GM18909 (cell line): ENCODE data around the gene BICC1.

Source experiments
- ATAC-seq: cut with Tn5 transposase; IDR thresholded peaks from one replicate; pipeline ENCODE4 v1.9.1; 2021; ENCODE audit warnings: mild to moderate bottlenecking; ENCODE audit not compliant: unreplicated experiment, poor library complexity

Gene BICC1

DNA sequence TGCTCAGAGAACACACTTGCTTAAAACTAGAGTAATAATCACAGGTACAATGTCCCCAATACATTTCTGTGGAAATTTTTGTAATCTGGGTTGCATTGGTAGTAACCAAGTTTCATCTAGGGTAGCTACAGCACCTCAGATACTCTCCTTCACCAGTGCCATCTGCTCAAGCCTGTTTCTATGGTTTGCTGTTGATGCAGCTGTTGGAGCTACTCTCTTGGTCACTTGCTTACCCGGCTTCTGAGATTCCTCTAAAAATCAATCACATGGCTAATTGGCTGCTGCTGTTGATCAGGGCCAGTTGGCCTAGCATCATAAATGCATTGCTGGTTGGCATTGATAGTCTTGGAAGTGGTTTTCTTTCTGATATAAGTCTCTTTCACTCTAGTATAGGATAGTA lies 220.8 kb downstream of the BICC1 start:
- no peak for ATAC-seq

DNA sequence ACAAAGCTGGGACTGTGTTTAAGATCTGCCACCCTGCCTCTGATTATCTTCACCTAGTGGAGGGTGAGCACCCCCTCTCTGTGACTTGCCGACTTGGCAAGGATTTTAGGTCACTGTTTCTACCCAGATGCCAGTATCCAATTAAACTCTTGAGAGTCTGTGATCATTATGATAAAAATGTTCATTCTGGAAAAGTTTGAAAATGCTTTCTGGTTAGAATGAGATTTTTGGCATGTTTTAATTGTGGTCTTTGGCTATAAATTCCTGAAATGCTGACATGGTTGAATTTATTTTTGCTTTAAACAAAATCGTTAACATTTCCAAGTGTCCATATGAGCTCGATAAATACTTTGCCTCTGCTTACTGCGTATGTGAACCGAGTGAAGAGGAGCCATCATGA lies 221.4 kb downstream of the BICC1 start:
- no peak for ATAC-seq

DNA sequence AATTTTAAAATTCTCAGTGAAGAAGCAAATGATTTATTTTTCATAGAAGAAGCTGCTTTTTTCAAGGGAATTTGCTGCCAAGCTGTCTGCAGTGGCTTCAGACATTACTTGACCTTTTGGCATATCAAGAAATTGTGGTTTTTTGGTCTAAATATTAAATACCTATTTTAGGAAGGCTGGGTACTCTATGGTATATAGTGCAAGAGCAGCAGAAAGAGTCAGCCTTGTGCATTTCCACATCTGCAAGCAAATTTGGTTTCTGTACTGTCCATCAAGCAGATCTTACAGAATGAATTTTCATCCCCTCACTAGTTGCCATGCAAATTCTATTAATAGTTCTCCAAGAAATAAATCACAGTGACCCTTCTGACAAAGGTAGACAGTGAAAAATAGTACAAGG lies 222.0 kb downstream of the BICC1 start:
- no peak for ATAC-seq

DNA sequence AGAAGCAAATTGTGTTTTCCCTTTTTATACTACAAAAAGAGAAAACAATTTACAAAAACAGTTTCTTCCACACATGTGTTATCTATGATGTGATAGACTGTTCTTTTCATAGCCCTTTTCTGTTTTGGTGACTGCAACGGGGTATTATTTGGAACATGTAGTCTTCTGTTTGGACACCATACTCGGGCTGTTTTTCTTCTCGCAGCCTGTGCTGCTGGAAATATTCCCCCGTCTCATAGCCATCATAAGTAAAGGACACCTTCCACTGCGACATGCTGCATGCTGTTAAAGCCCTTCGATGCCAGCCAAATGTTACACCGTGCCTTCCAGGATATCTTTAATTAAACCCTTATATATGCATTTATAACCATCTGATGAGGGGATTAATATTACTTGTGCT lies 222.4 kb downstream of the BICC1 start:
- ATAC-seq, result no peak

DNA sequence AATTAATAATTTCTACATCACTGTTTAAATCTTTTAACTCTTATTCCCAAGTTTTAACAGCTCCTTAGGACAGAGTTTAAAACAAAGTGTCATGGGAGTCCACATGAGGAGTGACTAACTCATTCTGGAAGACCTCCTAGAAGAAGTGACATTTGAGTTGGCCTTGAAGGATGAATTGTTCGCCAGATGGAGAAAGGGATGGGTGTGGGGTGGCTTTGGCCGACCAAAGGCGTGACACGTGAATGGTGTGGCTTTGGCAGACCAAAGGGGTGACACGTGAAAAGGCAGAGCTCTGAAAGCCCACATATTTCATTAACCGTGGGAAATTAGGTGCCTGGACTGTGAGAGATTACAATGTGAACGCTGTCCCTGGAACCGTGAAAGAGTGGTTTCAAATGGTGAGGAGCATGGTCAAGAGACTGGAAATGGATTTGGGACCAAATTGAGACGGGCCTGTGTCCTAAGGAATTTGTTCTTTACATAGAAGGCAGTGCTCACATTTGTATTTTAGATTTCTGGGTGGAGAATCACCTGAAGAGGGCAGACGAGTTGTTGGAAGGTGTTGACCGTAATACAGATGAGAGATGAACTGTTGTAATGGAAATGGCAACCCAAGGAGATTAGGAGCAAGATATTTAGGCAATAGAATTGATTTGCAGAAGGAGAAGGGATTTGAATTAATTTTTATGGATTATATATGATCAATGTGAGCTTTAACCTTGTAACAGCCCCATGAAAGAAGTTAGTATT lies 228.1 kb downstream of the BICC1 start:
- no peak for ATAC-seq

DNA sequence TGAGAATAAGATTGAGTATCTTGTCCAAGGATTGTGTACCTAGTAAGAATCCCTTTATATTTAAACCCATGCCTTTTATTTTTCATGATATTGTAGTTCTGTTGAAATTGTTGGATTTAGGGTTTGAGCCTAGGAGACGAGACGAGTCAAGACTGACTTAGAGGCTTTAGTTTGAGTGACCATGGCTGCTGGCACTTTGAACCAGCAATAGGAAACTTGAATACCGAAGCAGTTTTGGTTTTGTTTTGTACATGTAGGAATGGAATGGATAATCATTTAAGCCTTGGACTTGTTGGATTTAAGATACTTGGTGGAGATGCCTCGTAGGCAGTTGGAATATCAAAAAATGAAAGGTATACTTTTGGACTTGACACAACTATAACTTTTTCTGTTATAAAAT lies 229.0 kb downstream of the BICC1 start:
- no peak for ATAC-seq

DNA sequence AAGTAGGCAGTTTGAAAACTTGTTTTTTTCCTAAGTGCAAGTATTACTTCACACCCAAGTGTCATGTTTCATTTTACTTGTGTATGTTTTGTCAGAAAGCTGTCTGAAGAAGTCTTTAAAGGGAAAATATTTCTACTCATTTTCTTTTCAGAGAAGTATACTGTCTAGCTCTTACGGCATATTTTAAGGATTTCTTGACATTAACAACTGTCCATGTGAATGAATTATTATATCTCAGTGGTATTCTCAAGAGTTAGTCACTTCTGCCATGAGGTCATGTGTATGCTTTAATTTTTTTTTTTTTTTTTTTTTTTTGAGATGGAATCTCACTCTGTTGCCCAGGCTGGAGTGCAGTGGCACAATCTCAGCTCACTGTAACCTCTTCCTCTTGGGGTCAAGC lies 229.5 kb downstream of the BICC1 start:
- no peak for ATAC-seq

DNA sequence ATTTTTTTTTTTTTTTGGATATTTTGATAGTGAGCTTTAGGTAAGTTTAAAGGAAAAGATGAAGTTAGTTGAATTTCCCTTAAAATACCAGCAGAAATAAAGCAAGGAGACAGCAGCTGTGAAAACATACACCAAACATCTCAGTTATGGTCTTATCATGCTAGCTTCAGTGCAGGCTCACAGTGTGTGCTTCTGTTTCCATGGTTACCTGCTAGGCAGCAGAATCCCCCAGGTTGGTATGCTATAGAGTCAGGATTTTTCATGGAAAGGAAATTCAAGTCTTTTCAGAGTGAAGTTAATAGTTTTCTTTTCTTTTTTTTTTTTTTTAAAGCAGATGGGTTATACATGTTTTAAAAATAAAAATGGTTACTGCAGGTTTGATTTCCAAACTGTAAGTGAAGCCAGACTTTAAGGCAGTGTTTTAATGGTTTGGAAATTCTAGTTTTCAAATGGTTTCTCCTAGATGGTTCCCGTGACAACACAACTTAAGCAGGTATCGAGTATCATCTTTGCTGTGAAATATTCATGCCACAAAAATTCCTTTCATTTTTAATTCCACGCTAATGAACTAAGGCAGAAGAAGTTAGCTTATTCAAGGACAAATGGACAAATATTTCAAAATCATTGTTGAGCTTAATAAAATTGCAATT lies 230.9 kb downstream of the BICC1 start:
- ATAC-seq, result no peak

DNA sequence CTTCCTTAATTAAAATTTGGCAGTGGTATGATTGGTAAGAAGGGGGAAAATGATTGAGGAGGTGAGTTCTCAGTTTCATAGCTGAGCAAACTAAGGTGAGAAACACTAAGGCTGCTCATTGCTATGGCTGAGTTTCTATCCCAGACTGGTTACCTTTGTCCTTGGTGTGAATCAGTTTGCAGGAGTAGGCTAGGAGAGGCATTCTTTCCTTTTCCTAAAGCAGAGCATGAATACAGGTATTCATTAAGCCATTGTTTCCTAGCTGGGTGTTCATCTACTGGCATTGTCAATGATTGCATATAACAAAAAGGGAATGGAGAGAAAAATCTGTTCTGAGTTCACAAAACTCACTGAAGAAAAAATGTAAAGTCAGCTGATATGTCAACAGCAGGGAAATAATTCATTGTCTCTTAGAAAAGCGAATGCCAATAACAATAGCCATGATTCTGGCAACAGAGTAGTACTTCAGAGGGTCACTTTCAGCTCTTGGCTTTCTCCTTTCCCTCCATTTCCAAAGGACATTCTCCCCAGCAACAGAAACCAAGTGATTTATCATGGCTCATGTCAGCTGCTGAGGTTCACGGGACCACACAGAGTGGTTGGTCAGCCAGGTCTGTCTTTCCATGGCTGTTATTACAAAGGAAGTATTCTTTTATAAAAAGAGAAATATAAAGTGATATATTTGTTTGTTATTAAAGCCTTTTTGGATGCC lies 234.0 kb downstream of the BICC1 start:
- no peak for ATAC-seq

DNA sequence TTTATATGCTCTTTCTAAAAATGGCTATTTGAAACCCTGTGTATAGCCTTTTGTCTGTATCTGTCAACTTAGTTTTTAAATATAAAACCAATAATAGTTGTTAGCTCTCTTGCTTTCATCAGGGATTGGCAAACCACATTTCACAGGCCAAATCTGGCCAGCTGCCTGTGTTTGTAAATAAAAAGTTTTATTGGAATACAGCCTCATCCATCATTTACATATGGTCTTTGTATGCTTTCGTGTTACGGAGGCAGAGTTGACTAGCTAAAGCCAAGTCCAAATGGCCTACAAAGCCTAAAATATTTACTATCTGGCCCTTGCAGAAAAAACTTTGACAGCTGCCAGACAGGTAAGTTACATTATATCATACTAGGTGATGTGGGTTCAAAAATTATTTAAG lies 235.0 kb downstream of the BICC1 start:
- no peak for ATAC-seq

DNA sequence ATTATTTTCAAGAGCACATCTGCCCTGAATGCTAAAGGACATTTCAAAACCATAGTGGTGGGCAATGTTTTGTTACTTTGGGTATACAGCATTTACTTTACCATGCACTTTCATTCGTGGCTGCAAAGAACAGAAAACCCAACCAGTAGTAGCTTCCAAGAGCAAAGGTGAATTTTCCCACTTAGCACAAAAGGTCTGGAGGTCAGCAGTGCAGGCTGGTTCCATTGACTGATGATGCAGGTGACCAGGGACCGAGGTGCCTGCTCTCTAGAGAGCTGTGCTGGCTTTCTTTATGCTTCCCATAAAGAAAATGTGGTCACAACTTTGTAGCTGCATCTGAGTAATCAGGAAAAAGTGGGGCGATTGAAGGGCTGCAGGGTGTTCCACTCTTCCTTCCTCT lies 240.0 kb downstream of the BICC1 start:
- ATAC-seq, result no peak

DNA sequence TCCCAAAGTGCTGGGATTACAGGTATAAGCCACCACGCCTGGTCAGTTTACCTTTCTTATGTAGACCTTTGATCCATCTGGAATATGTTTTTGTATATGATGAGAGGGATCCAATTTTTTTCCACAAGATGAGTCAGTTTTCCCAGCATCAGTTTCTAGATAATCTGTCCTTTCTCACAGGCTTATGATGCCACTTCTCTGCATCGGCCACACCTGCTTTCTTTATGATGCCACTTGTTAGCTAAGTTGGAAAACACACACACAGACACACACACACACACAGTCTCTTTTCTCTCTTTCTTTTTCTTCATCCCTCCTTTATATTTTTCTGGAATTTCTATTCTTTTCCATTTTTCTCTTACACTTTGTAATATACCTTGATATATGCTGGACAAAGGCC lies 240.8 kb downstream of the BICC1 start:
- ATAC-seq, result no peak

DNA sequence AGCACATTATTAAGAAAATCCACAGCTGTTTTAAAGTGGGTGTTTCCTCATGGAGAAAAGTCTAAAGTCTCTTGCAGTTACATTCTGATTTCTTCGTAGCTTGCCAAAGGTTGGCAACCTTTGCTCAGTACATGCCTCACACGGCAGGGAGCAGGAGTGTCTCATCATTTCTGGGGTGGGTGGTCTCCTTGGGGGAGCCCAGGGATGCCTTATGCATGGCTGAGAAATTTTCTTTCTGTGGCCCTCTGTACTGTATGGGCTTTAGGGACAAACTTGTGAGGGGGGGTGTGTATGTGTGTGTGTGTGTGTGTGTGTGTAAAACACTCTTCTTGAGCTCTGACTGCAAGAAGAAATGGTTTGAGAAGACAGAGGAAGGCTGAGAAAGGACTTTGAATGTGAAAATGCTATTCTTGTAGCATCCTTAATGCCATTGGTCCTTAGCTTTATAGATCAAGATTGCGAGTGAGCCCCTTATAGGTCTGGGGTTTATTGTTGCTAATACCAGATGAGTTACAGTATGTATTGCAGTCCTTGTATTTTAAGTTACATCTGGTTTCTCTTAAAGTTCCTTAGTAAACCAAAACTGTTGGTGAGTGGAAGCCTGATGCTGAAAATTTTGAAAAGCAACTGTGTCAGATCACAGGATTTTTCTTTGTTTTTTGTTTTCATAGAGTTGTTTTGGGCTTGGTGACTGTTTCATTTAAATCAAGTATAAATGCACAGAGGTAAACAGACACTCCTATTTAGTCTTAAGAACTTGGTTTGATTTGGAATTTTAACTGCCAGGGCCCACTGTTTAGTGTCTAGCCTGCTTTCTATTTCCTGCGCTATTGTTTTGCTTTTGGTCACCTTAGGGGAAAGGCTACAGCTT lies 242.0 kb downstream of the BICC1 start:
- no peak for ATAC-seq

DNA sequence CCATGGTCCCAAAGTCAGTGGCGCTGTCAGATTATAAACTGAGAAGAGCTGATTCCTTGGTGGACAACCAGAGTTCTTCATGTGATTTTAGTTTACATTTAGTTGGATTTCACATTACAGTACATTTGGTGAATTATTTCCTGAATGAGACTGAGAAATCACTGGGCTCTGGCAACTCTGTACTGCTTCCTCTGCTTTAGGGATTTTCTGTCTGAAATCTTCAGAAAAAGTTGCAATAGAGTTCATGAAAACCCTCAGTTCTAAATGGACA lies 242.6 kb downstream of the BICC1 start:
- no peak for ATAC-seq

DNA sequence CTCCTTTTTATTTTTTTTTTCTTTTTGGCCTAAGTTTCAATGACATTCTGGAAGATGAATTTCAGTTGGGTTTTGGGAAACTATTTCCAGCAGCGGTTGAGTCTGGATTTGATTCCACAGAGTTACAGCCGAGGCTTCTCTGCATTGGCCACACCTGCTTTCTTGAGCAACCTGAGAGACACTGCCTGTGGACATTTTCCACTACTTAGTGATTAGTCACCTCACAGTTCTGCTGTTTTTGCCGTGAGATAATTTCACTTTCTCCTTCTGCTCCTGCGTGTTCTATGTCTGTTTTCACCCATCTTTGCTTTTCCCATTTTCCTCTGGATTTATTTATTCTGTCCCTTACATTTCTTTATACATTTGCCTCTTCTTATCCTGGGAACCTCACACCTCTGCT lies 243.0 kb downstream of the BICC1 start:
- no peak for ATAC-seq

DNA sequence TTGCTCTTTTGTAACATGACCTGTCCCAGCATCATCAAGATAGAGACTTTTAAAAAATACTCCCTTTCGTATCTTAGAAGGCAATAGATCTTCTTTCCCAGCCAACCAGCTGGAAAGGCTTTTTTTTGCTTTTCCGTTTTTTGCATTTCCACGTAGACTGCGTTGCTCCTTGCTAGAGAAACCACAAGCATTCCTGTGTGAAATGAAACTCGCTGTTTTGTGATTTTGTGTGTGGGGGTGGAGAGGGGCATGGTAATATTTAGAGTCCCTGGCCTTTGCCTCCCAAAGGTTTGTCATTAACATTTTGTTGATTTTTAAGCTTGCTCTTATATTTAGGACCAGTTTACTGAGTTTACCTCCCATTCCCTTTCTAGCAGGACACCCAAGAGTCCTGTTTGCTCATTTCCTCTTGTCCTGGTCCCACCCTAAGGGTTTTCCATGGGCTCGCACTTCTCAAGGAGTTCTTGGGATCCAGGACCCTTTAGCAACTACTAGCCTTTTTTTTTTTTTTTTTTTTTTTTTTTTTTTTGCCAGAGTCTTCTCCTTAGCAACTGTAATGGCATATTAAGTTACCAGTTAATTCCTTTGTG lies 243.6 kb downstream of the BICC1 start:
- no peak for ATAC-seq

DNA sequence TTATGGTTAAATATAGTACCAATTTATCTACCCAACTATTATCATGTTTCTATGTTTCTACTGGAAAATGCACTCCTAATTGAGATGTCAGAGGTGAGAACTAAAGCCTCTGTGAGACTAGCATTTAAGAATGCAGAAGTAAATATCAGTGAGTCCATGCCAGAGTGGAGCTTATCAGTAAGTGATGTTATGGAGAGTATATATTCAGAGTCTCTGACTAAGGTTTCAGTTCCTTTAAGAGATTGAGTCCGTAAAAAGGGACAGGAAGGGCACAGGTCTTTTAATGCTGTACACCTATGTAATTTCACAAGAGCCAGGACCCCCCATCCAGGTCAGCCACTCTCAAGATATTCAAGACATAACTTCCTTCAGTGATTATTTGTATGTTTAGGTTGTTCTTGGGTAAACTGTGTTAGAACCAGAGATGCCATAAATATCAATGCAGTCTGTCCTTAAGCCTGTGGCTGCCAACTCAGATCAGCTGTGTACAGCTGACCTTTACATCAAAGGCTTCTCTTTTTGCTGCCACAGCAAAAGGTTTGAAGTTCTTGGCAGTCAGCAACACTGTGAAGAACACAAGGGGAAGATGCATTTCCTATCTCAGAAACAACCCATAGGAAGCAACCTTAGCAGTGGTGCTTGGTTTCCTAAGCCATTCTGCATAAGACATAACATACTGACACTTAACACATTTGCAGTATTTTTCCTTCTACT lies 244.8 kb downstream of the BICC1 start:
- ATAC-seq, result peak; percentile 47

DNA sequence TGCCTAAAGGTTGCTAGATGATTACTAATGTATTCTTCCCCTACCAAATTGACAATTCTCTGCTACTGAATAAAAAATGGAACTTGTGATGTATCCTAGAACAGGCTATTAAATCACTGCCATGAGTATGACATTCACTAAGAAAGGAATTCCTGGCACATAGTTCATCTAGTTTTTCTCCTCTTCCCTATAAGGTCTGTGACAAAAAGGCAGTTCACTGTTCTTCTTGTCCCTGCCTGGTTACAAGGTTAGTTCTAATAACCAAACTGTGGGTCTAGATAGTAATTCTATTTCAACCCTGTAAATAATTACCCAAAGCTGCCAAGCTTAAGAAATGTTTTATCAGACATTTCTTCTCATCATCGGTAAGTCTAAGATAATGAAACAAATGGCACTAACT lies 245.6 kb downstream of the BICC1 start:
- no peak for ATAC-seq

DNA sequence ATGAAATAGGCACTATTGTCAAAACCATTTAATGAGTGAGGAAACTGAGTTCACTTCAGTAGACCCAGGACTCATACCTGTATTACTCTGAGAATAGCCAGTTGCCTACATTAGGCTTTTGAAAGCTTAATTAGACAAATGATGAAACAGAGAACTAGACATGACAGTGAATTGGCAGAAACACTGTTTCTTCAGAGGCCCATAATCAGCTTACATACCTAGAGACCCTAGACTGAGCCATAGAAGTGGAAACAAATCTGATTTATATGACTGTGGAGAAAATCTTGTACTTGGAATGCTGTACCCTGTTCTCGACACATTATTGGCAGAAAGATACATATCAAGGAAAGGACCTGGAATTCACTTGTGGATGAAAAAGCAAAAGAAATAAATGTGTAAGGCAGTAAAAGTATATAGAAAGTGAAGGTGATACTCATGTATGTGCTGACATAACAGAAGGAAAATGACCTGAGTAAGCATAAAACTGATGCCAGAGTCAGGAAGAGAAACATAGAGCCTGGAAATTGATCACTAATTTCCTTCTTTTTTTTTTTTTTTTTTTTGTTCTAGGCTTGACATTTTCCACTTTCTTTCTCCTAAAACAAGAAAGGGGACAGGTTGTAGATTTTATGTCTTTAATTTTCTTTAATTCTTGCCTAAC lies 251.5 kb downstream of the BICC1 start:
- no peak for ATAC-seq
